GM12875 (cell line): ENCODE measurements around the gene FABP1.

Experiments
- H3K4me3 ChIP-seq: one replicate; pipeline ENCODE4 v1.5.1; 2011; ENCODE audit warnings: low read depth, low read length, control low read depth
- TF ChIP-seq, protein P1 (sequence below): IDR thresholded peaks from 2 replicates; pipeline ENCODE4 v1.5.1; 2011; ENCODE audit warnings: low read depth, mild to moderate bottlenecking, control low read depth, inconsistent platforms, low read length, moderate library complexity, borderline replicate concordance; ENCODE audit not compliant: insufficient read depth

The FABP1 gene

DNA sequence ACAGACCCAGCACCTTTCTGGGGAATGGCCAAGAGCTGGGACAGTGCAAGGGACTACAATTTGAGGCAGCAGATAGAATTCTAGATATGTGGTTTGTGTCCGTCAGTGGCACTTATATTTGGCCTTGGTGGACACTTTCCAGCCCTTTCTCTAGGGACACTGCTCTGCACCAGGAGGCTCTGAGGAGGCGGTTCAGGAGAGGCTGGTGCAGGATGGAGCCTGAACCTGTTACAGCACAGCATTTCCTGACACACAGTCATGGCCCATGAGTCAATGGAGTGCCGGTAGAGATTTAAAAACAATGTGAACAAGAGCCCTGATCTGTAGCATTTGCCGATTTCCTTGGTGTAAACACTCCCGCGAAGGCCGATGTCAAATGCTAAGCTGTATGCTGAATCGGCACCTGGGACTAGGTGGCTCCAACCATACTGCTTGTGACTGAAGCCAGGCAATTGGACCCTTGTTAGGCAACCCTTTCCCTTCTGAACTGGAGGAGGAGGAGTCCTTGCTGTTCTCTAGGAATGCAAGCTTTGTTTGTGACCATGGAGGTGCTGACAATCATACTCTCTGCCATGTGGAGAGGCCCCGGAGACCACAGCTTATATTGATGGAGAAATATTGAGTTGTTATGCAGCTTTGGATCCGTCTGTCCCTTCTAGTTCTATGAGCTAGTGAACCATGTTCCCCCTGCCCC, 11.9 kb downstream of the FABP1 start:
- TF ChIP-seq, protein P1, sequence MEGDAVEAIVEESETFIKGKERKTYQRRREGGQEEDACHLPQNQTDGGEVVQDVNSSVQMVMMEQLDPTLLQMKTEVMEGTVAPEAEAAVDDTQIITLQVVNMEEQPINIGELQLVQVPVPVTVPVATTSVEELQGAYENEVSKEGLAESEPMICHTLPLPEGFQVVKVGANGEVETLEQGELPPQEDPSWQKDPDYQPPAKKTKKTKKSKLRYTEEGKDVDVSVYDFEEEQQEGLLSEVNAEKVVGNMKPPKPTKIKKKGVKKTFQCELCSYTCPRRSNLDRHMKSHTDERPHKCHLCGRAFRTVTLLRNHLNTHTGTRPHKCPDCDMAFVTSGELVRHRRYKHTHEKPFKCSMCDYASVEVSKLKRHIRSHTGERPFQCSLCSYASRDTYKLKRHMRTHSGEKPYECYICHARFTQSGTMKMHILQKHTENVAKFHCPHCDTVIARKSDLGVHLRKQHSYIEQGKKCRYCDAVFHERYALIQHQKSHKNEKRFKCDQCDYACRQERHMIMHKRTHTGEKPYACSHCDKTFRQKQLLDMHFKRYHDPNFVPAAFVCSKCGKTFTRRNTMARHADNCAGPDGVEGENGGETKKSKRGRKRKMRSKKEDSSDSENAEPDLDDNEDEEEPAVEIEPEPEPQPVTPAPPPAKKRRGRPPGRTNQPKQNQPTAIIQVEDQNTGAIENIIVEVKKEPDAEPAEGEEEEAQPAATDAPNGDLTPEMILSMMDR = no peak
- no peak overlapping the region for H3K4me3 ChIP-seq

DNA sequence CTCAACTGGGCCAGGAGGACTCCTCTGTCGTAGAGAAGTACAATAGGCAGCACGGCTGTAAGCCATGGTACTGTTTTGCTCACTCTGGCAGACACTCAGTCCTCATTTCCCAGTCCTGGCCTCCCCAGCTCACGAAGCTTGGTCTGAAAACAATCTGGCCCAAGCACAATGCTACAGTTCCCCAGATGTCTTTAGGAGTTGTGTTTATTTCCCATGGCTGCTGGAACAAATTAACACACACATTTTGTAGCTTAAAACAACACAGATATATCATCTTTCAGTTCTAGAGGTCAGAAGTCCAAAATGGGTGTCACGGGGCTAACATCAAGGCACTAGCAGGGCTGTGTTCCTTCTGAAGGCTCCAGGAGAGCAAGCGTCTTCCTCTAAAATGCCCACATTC, 13.0 kb downstream of the FABP1 start:
- no peak overlapping the region for H3K4me3 ChIP-seq
- TF ChIP-seq, protein P1 = no peak

DNA sequence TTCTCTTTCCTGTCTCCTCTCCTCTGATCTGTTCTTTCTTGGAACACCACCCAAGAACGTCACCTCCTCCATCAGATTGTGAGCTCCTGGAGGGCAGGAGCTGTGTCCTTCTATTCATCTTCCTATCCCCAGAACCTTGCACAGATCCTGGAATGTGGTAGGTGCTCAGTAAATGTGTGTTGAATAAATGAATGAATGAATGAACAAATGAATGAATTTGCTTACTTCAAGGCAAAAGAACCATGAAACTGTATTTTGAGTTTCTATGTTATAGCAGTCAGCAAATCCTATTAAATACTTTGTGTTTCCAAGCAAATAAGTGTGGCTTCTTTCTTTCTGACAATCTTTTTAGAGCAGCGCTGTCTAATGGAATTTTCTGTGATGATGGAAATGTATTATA, 14.8 kb downstream of the FABP1 start:
- TF ChIP-seq, protein P1 = no peak
- H3K4me3 ChIP-seq = no peak overlapping the region

DNA sequence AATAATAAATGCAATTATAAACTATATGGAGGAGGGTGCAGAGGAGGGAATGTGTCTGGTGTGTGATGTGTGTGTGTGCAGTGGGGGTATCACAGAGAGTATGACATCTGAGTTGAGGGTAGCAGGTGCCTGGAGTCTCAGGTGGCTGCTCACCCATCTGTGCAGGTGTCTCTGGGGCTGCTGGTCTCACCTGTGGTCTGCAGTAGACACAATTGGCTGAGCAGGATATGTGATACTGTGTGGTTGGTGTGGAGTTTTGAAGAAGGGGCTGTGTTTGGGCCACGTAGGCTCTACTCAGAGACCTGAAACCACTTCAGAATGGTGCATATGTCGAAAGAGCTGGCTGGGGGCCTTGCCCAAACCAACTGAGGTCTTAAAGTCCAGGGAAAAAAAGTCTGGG, 17.0 kb downstream of the FABP1 start:
- TF ChIP-seq, protein P1 = no peak

DNA sequence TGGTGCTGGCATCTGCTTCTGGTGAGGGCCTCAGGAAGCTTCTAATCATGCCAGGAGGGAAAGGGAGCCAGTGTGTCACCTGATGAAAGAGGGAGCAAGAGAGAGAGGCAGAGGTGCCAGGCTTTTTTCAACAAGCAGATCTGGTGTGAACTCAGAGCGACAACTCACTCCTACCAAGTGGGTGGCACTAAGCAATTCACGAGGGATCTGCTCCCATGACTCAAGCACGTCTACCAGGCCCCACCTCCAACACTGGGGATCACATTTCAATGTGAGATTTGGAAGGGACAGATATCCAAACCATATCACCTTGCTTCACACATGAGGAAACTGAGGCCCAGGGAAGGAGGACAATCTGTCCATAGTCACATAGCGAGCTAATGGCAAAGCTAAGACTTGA, 19.1 kb downstream of the FABP1 start:
- H3K4me3 ChIP-seq = no peak overlapping the region
- TF ChIP-seq, protein P1 = no peak

More for the DNA sequence above, 17.0 kb downstream of the FABP1 start:
- no peak overlapping the region for H3K4me3 ChIP-seq

DNA sequence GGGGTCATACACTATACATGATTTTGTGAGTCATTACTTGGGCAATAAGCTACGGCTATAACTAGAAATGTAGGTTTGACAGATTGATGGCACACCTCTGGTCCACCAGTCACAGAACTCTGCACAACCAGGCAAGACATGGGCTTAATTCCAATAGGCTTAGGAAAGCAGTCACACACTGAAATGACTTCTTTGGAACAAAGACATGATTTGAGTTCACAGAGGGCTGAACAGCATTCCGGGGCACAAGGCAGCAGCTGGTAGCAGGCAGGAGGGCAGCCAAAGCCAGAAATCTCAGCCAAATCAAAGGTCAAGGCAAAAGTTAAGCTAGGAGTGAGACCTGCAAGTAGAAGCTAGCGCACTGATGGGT, 27.4 kb downstream of the FABP1 start:
- H3K4me3 ChIP-seq = no peak overlapping the region
- TF ChIP-seq, protein P1 = no peak

DNA sequence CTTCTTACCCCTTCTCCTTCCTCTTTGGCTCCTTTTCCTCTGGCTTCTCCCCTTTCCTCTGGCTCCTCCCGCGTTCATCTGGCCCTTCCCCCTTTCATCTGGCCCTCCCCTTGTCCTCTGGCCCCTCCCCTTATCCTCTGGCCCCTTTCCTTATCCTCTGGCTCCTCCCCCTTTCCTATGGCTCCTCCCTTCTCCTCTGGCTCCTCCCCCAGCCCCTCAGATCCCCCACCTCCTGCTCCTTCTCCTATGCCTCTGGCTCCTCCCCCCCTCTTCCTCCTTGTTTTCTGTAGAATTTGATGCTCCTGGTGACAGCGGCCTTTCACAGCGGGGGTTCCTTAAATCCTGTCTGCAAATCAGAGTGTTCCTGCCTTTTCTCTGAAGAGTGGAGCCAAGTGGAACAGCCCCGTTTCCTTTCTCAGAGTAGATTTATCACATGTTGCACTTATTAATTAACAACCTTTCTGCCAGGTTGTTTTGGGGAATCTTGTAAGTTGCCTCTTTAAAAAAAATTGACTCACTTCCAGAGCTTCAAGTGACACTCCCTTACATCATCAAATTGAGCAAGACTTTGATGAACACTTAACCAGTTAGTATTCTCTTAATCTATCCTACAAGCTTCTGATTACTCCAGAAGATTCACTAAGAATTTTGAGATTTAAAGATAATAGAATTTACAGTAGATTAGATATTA, 27.9 kb downstream of the FABP1 start:
- no peak overlapping the region for H3K4me3 ChIP-seq
- TF ChIP-seq, protein P1 = no peak
